ENCODE measurements around the gene PEX14. TPM values are rescaled to one million over a fixed set of nuclear protein-coding genes. Genes with fewer than 3 reads are reported as not detected.

PEX14 gene
- total RNA-seq, 1 donor from 2014 or later: 27.4 TPM

DNA sequence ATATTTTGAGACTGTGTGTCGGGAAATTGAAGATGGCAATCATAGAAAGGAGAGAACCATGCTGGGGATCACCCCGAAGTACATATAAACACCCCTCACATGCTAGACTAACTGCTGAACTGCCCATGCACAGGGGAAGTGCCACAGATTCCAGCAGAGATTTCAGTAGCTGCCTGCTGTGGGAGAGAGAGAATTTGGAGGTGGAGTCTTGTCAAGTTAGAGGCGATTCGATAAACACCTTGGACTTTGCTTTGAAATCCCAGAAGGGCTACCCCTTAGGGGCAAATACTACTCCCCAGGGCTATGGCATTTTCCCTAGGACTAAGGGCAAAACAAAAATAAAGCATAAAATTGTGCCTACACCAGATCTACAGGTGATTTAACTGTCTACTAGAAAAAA lies 103.3 kb downstream of the PEX14 start:
- Histone ChIP-seq H3K4me3 (ENCODE audit: low read depth, low read length) (no peak overlapping the region), H3K36me3 (ENCODE audit: control insufficient read depth, insufficient read depth, low read length) (no peaks in the 10 kb centered on the region), H3K27me3 (ENCODE audit: control insufficient read depth, insufficient read depth, low read length) (no peaks in the 10 kb centered on the region)
- TF ChIP-seq, protein P1, sequence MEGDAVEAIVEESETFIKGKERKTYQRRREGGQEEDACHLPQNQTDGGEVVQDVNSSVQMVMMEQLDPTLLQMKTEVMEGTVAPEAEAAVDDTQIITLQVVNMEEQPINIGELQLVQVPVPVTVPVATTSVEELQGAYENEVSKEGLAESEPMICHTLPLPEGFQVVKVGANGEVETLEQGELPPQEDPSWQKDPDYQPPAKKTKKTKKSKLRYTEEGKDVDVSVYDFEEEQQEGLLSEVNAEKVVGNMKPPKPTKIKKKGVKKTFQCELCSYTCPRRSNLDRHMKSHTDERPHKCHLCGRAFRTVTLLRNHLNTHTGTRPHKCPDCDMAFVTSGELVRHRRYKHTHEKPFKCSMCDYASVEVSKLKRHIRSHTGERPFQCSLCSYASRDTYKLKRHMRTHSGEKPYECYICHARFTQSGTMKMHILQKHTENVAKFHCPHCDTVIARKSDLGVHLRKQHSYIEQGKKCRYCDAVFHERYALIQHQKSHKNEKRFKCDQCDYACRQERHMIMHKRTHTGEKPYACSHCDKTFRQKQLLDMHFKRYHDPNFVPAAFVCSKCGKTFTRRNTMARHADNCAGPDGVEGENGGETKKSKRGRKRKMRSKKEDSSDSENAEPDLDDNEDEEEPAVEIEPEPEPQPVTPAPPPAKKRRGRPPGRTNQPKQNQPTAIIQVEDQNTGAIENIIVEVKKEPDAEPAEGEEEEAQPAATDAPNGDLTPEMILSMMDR (IDR thresholded peaks at IDR 0.05; ENCODE audit: insufficient read depth, low read length, poor library complexity, severe bottlenecking): no peak
- no peak for DNase-seq (ENCODE audit: low read depth)

DNA sequence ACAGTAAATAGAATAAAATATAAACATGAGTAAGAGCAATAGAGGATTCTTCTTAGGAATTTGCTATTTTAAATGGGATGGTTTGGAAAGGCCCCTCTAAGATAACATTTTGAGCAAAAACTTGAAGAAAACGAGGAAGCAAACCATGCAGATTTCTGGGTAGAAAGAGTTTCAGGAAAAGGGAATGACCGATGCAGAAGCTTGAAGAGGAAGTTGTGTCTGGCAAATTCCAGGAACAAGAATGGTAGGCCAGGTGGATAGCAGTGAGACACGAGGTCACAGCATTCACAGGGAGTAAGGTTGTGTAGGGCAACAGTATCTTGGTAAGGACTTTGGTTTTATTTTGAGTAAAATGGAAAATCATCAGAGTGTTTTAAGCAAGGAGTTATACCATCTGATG lies 108.9 kb downstream of the PEX14 start:
- TF ChIP-seq, protein P1 (IDR thresholded peaks at IDR 0.05; ENCODE audit: insufficient read depth, low read length, poor library complexity, severe bottlenecking): no peak
- no peak overlapping the region for H3K4me3 ChIP-seq (ENCODE audit: low read depth, low read length)
- no peaks in the 10 kb centered on the region for H3K27me3 ChIP-seq (ENCODE audit: control insufficient read depth, insufficient read depth, low read length)
- no peaks in the 10 kb centered on the region for H3K36me3 ChIP-seq (ENCODE audit: control insufficient read depth, insufficient read depth, low read length)
- DNase-seq (ENCODE audit: low read depth): no peak

DNA sequence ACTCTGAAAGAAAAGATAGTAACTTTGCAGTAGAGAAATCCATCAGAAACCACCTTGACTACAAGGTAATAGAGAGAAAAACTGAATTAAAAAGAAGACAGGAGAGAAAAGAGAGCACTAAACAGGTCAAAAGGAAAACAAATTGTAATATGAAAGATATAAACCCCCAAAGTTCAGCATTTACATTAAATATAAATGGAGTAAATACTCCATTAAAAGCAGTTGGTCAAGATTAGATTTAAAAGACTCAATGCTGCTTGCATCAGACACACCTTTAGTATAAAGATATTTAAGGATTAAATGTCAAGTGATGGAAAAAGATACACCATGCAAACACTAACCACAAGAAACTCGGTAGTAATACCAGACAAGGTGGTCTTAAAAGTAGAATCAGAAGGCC lies 110.5 kb downstream of the PEX14 start:
- TF ChIP-seq, protein P1 (IDR thresholded peaks at IDR 0.05; ENCODE audit: insufficient read depth, low read length, poor library complexity, severe bottlenecking): no peak
- H3K36me3 ChIP-seq (ENCODE audit: control insufficient read depth, insufficient read depth, low read length): no peaks in the 10 kb centered on the region
- DNase-seq (ENCODE audit: low read depth): no peak
- H3K4me3 ChIP-seq (ENCODE audit: low read depth, low read length): no peak overlapping the region
- H3K27me3 ChIP-seq (ENCODE audit: control insufficient read depth, insufficient read depth, low read length): no peaks in the 10 kb centered on the region

- no peak overlapping the region for H3K4me3 ChIP-seq (ENCODE audit: low read depth, low read length)
- no peaks in the 10 kb centered on the region for H3K36me3 ChIP-seq (ENCODE audit: control insufficient read depth, insufficient read depth, low read length)
- TF ChIP-seq, protein P1 (IDR thresholded peaks at IDR 0.05; ENCODE audit: insufficient read depth, low read length, poor library complexity, severe bottlenecking): no peak
- no peak for DNase-seq (ENCODE audit: low read depth)
- H3K27me3 ChIP-seq (ENCODE audit: control insufficient read depth, insufficient read depth, low read length): no peaks in the 10 kb centered on the region
Measured at GRCh38 chr1:10586125-10586524, 111.4 kb downstream of the PEX14 start.

DNA sequence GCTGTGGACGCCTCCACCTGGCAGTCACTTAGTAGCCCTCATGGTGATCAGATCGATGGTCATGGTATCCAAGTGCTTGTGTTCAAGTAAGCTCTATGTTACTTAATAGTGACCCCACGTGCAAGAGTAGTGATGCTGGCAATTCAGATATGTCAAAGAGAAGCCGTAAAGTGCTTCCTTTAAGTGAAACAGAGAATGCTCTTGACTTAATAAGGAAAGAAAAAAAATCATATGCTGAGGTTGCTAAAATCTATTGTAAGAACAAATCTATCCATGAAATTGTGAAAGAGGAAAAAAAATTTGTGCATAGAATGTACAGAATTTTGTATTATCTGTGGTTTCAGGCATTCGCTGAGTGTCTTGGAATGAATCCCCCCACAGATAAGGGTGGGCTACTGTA lies 113.9 kb downstream of the PEX14 start:
- H3K27me3 ChIP-seq (ENCODE audit: control insufficient read depth, insufficient read depth, low read length): no peaks in the 10 kb centered on the region
- TF ChIP-seq, protein P1 (IDR thresholded peaks at IDR 0.05; ENCODE audit: insufficient read depth, low read length, poor library complexity, severe bottlenecking): no peak
- H3K36me3 ChIP-seq (ENCODE audit: control insufficient read depth, insufficient read depth, low read length): no peaks in the 10 kb centered on the region
- no peak for DNase-seq (ENCODE audit: low read depth)
- H3K4me3 ChIP-seq (ENCODE audit: low read depth, low read length): no peak overlapping the region

- DNase-seq (ENCODE audit: low read depth): no peak
- no peaks in the 10 kb centered on the region for H3K27me3 ChIP-seq (ENCODE audit: control insufficient read depth, insufficient read depth, low read length)
- TF ChIP-seq, protein P1 (IDR thresholded peaks at IDR 0.05; ENCODE audit: insufficient read depth, low read length, poor library complexity, severe bottlenecking): no peak
- no peaks in the 10 kb centered on the region for H3K36me3 ChIP-seq (ENCODE audit: control insufficient read depth, insufficient read depth, low read length)
- H3K4me3 ChIP-seq (ENCODE audit: low read depth, low read length): no peak overlapping the region
Measured at GRCh38 chr1:10589074-10589473, 114.3 kb downstream of the PEX14 start.
